K562 (cell line): ENCODE measurements around the gene CPB1. TPM values are rescaled to one million over a fixed set of nuclear protein-coding genes. Genes with fewer than 3 reads are reported as not detected.

Experiments
- ATAC-seq: fragments of 200-7000 bp; cut with Tn5 transposase; 3 replicates; pipeline ENCODE4 v1.9.1; 2020; ENCODE audit warnings: moderate library complexity
- BruUV-seq: library from RNA; stranded (reverse); fragments of 400-500 nt; replicated peaks from 2 replicates; lab custom pipeline; 2021; lab: Mats Ljungman, UMichigan
- CTCF ChIA-PET: fragments of 300-600 bp; formaldehyde crosslinking; extraction: SDS; loops from one replicate; lab custom pipeline; 2021; ENCODE audit warnings: low intra/inter-chr PET ratio; lab: Yijun Ruan, JAX
- POLR2A ChIA-PET: fragments of 300-600, 350-650 bp; sonication (Branson Sonifier 250); formaldehyde crosslinking; extraction: SDS; loops from one replicate; lab custom pipeline; 2021; ENCODE audit warnings: antibody characterized with exemption, inconsistent platforms; lab: Yijun Ruan, JAX
- DNase-seq, 4 experiments: peaks; one replicate each; pipeline versions ENCODE4 v3.0.0 to v3.0.0-alpha.2; 2011 to 2018; ENCODE audit warnings: low spot score in 3 of 4, mixed read lengths in 3 of 4; ENCODE audit errors: extremely low read depth in 1 of 4
- FAIRE-seq: peaks from 2 replicates; lab custom pipeline; 2011; peaks lifted over from hg19 to GRCh38; lab: Jason Lieb, UNC
- H2AFZ ChIP-seq: 2 replicates; pipeline ENCODE4 v1.6.0; 2011; ENCODE audit warnings: low read depth, low read length, control low read depth, inconsistent platforms
- H3K27ac ChIP-seq: fragments of 200-600 bp; 3 replicates; pipeline ENCODE4 v1.8.0; 2011; ENCODE audit warnings: low read depth, mild to moderate bottlenecking, control low read depth, inconsistent platforms, low read length, moderate library complexity, mixed read lengths; ENCODE audit errors: extremely low read depth
- H3K27me3 ChIP-seq, 2 experiments: fragments of 300-600 bp in 1 of 2; 2 replicates in 1 of 2; 3 replicates in 1 of 2; pipeline versions ENCODE4 v1.6.0 to v1.8.0; 2011; ENCODE audit warnings: inconsistent platforms in 2 of 2, low read length in 2 of 2, mild to moderate bottlenecking in 1 of 2, mixed read lengths in 1 of 2, moderate library complexity in 1 of 2; ENCODE audit not compliant: control insufficient read depth in 2 of 2, insufficient read depth in 2 of 2
- H3K36me3 ChIP-seq: fragments of 300-600 bp; 3 replicates; pipeline ENCODE4 v1.8.0; 2011; ENCODE audit warnings: mild to moderate bottlenecking, low read length, inconsistent platforms; ENCODE audit not compliant: control insufficient read depth, insufficient read depth
- H3K4me1 ChIP-seq, 2 experiments: fragments of 200-600 bp in 1 of 2; replicated peaks in 1 of 2; 2 replicates in 1 of 2; 3 replicates in 1 of 2; pipeline versions ENCODE4 v1.5.1 to v1.8.0; 2011; ENCODE audit warnings: inconsistent platforms in 2 of 2, low read length in 2 of 2, mild to moderate bottlenecking in 1 of 2, mixed read lengths in 1 of 2, moderate library complexity in 1 of 2; ENCODE audit not compliant: control insufficient read depth in 2 of 2, insufficient read depth in 2 of 2
- H3K4me2 ChIP-seq: 2 replicates; pipeline ENCODE4 v1.6.1; 2011; ENCODE audit warnings: low read length, control low read depth, inconsistent platforms, mixed read lengths; ENCODE audit not compliant: insufficient read depth
- H3K4me3 ChIP-seq: fragments of 200-600 bp; sonication (generic), shearing (Covaris generic); 2 replicates; pipeline ENCODE4 v1.5.1; 2016; ENCODE audit warnings: control low read depth, inconsistent platforms
- H3K79me2 ChIP-seq: fragments of 200-600 bp; 3 replicates; pipeline ENCODE4 v1.8.0; 2011; ENCODE audit warnings: low read length, inconsistent platforms; ENCODE audit not compliant: control insufficient read depth, insufficient read depth
- H3K9ac ChIP-seq, 2 experiments: 2 replicates each; pipeline versions ENCODE4 v1.6.0 to v1.6.1; 2011; ENCODE audit warnings: low read depth in 2 of 2, low read length in 2 of 2, control low read depth in 1 of 2, inconsistent platforms in 1 of 2, mild to moderate bottlenecking in 1 of 2, mixed read lengths in 1 of 2; ENCODE audit not compliant: insufficient read depth in 1 of 2
- H3K9me1 ChIP-seq: one replicate; pipeline ENCODE4 v1.6.0; 2011; ENCODE audit warnings: inconsistent platforms, mild to moderate bottlenecking, low read length, moderate library complexity; ENCODE audit not compliant: control insufficient read depth, insufficient read depth
- H3K9me3 ChIP-seq: replicated peaks from 2 replicates; pipeline ENCODE4 v1.5.1; 2011; ENCODE audit warnings: low read depth, low read length, inconsistent platforms; ENCODE audit not compliant: control insufficient read depth, insufficient read depth
- H4K20me1 ChIP-seq: replicated peaks from 2 replicates; pipeline ENCODE4 v1.6.1; 2011; ENCODE audit warnings: low read length, inconsistent platforms, mixed read lengths; ENCODE audit not compliant: control insufficient read depth, insufficient read depth
- BRF1 ChIP-seq: IDR thresholded peaks from 3 replicates; pipeline ENCODE4 v1.6.1; 2011; ENCODE audit warnings: borderline replicate concordance, mild to moderate bottlenecking; ENCODE audit not compliant: insufficient read length; ENCODE audit errors: extremely low read depth
- ETS2 ChIP-seq: IDR thresholded peaks from 2 replicates; pipeline ENCODE4 v1.6.1; 2016; ENCODE audit warnings: borderline replicate concordance, missing genetic modification characterization, mild to moderate bottlenecking, moderate library complexity, missing compliant biosample characterization; ENCODE audit not compliant: poor library complexity, severe bottlenecking
- MECOM ChIP-seq: fragments of 250-450 bp; sonication (Bioruptor Pico); IDR thresholded peaks from 2 replicates; pipeline ENCODE4 v1.8.0; 2022; ENCODE audit warnings: inconsistent platforms
- PHF8 ChIP-seq: fragments of 200-600 bp; sonication (generic); IDR thresholded peaks from 2 replicates; pipeline ENCODE4 v1.6.1; 2012; ENCODE audit warnings: mixed run types, mild to moderate bottlenecking, inconsistent platforms, low read length, moderate library complexity, borderline replicate concordance
- TFAM ChIP-seq: fragments of 250-450 bp; sonication (Bioruptor Pico); conservative IDR thresholded peaks from 2 replicates; pipeline ENCODE4 v1.5.0; 2021; ENCODE audit warnings: mild to moderate bottlenecking, moderate library complexity
- TRIM25 ChIP-seq: fragments of 450-650 bp; IDR thresholded peaks from 2 replicates; pipeline ENCODE4 v1.7.0; 2016; ENCODE audit warnings: borderline replicate concordance
- ZNF121 ChIP-seq: sonication (generic); formaldehyde crosslinking; conservative IDR thresholded peaks from 2 replicates; pipeline ENCODE4 v1.8.0; 2022; ENCODE audit warnings: missing genetic modification reagents
- WGBS: fragments of 100-300 bp; shearing (Covaris generic); methylation state at CpG from one replicate; pipeline ENCODE4 v1.1.6; 2016; ENCODE audit warnings: low coverage, mixed read lengths; ENCODE audit not compliant: insufficient coverage; ENCODE audit errors: missing lambda C conversion rate; 5-methylcytosine and 5-hydroxymethylcytosine counted together
- in situ Hi-C: fragments of 300-500 bp; cut with MboI; formaldehyde crosslinking; loops from 4 replicates; pipeline ENCODE4 v1.15.0; 2018; ENCODE audit warnings: inconsistent platforms, mixed read lengths
- intact Hi-C: fragments of 100-400 bp; cut with micrococcal nuclease; formaldehyde crosslinking; loops from 2 replicates; pipeline ENCODE4 v1.14.2; 2022
- polyA plus RNA-seq, 8 experiments: library from polyadenylated mRNA; depleted of rRNA in 4 of 8; stranded (reverse) in 5 of 8; unstranded in 3 of 8; fragments of >200 nt; fragmentation: Nextera tagmentation in 2 of 8; fragmentation: Illumina TruSeq in 1 of 8; extraction: Ambion mirVana in 2 of 8; extraction: Trizol in 1 of 8; gene quantifications; 2 replicates each; pipeline versions ENCODE4 v1.2.1 to v1.2.3, GENCODE V29; 2011 to 2014; ENCODE audit warnings: inconsistent platforms in 1 of 8, missing spikeins in 1 of 8
- total RNA-seq, 7 experiments: library from RNA; depleted of rRNA in 6 of 7; stranded (reverse); fragments of >200 nt in 6 of 7; fragmentation: Illumina TruSeq in 2 of 7; extraction: Trizol in 2 of 7; gene quantifications; 2 replicates each; pipeline versions ENCODE4 v1.2.1 to v1.2.3, GENCODE V29; 2011 to 2021; ENCODE audit warnings: low replicate concordance in 1 of 7

CPB1 gene
- total and polyA plus RNA-seq, 9 of the 15 experiments (the other 6 are each of a cell fraction or from before 2014, with no cell fraction given): 3.7 TPM; not detected in 8

DNA sequence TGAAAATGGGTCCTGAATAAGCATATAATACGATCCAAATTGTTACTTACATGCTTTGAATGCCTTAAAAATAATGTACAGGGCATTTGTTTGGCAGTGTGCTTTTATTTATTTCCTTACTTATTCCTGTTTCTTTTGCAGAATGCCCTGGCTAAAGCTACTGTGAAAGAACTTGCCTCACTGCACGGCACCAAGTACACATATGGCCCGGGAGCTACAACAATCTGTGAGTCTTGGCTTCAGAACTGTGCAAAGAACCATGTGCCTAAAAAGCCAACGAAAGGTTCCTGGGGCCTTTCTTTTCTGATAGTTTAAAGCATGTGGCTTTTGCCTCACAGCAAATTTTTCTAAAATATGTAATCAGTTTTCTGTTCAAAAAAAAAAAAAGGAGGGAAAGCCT, 29.7 kb downstream of the CPB1 start:
- Histone ChIP-seq H3K9me3 (no peaks in the 10 kb centered on the region), H3K9ac (no peak overlapping the region), H3K4me1 (no peaks in the 10 kb centered on the region), H3K27me3 (no peaks in the 10 kb centered on the region), H3K27ac (no peak overlapping the region), H4K20me1 (no peaks in the 10 kb centered on the region), H3K36me3 (no peaks in the 10 kb centered on the region), H2AFZ (no peak overlapping the region), H3K4me2 (no peak overlapping the region), H3K4me3 (no peak overlapping the region), H3K9me1 (no peaks in the 10 kb centered on the region), H3K79me2 (no peaks in the 10 kb centered on the region)
- no peak for TF ChIP-seq TRIM25
- no peak for TF ChIP-seq ETS2 (tag)
- no peak for TF ChIP-seq TFAM
- no peak for TF ChIP-seq BRF1
- TF ChIP-seq MECOM: no peak
- no peak for TF ChIP-seq PHF8
- no peak for TF ChIP-seq ZNF121
- CTCF ChIA-PET: no interaction called here
- BruUV-seq: no TSS peak
- no peak for ATAC-seq
- WGBS: 0% methylated on average over 4 of the region's 4 CpGs
- POLR2A ChIA-PET: no interaction called here
- FAIRE-seq: no peak
- intact Hi-C loops (no loop called here), in situ Hi-C loops (no loop called here)
- DNase-seq: no peak
